GM21619 (cell line): ENCODE results near the gene COL11A2.
"Not testable (repeated sequence)": the region's sequence is repeated elsewhere in the genome, so short reads cannot be mapped to it uniquely, and the experiment has no call there.

Source experiments
- ATAC-seq: cut with Tn5 transposase; IDR thresholded peaks from one replicate; pipeline ENCODE4 v1.9.1; 2021; ENCODE audit not compliant: unreplicated experiment

Gene COL11A2

GRCh38 chr6:33192105-33192646, at the start of gene COL11A2:
Gene COL11A2, minus strand, starts transcription at chr6:33192467. Its CDS starts 227 bp downstream, at chr6:33192240.
- ATAC-seq, result no peak

- no peak for ATAC-seq
These were observed 49.7 kb upstream of the COL11A2 start for GRCh38 chr6:33241968-33242367.

- ATAC-seq, result no peak
These were observed 45.5 kb upstream of the COL11A2 start for GRCh38 chr6:33237741-33238140.

- ATAC-seq, result no peak
These were observed 44.6 kb upstream of the COL11A2 start for GRCh38 chr6:33236852-33237251.

GRCh38 chr6:33236328-33236727, 44.1 kb upstream of the COL11A2 start:
- ATAC-seq, result no peak

- no peak for ATAC-seq
These were observed 43.0 kb upstream of the COL11A2 start for GRCh38 chr6:33235221-33235634.

- not testable (repeated sequence) for ATAC-seq
These were observed 34.3 kb upstream of the COL11A2 start for GRCh38 chr6:33226503-33227120.

GRCh38 chr6:33217681-33218080, 25.4 kb upstream of the COL11A2 start:
- no peak for ATAC-seq

- no peak for ATAC-seq
These were observed 25.0 kb upstream of the COL11A2 start for GRCh38 chr6:33217246-33217645.

GRCh38 chr6:33216117-33216649, 23.9 kb upstream of the COL11A2 start:
- no peak for ATAC-seq

GRCh38 chr6:33215271-33216116, 23.2 kb upstream of the COL11A2 start:
- no peak for ATAC-seq

GRCh38 chr6:33213989-33214335, 21.7 kb upstream of the COL11A2 start:
- no peak for ATAC-seq

- ATAC-seq, result no peak
These were observed 21.1 kb upstream of the COL11A2 start for GRCh38 chr6:33213166-33213988.

GRCh38 chr6:33212857-33213165, 20.5 kb upstream of the COL11A2 start:
- no peak for ATAC-seq

GRCh38 chr6:33211666-33212422, 19.6 kb upstream of the COL11A2 start:
- ATAC-seq, result no peak

- no peak for ATAC-seq
These were observed 18.9 kb upstream of the COL11A2 start for GRCh38 chr6:33211136-33211535.

GRCh38 chr6:33209856-33210255, 17.6 kb upstream of the COL11A2 start:
- no peak for ATAC-seq

GRCh38 chr6:33208091-33208967, 16.1 kb upstream of the COL11A2 start, which contains the start of gene RING1:
Gene RING1, plus strand, starts transcription at chr6:33208500. Its CDS starts 323 bp downstream, at chr6:33208823.
- peak; percentile 44 for ATAC-seq

GRCh38 chr6:33207552-33208090, 15.4 kb upstream of the COL11A2 start:
- no peak for ATAC-seq
